HepG2 (cell line): Measurements from ENCODE around the gene SEPHS2. TPM values are rescaled to one million over a fixed set of nuclear protein-coding genes. Genes with fewer than 3 reads are reported as not detected.

Experiments
- ATAC-seq: fragments of 200-7000 bp; cut with Tn5 transposase; 3 replicates; pipeline ENCODE4 v1.9.1; 2020; ENCODE audit warnings: mild to moderate bottlenecking, moderate library complexity
- BruUV-seq: library from RNA; stranded (reverse); fragments of 400-500 nt; replicated peaks from 2 replicates; lab custom pipeline; 2021; lab: Mats Ljungman, UMichigan
- CTCF ChIA-PET: fragments of 300-600 bp; formaldehyde crosslinking; extraction: SDS; loops from one replicate; lab custom pipeline; 2021; ENCODE audit warnings: low total read pairs, inconsistent platforms, low intra/inter-chr PET ratio; lab: Yijun Ruan, JAX
- POLR2A ChIA-PET: fragments of 350-600 bp; sonication (Branson Sonifier 250); formaldehyde crosslinking; loops from one replicate; lab custom pipeline; 2020; ENCODE audit warnings: antibody characterized with exemption, inconsistent platforms; lab: Yijun Ruan, JAX
- DNase-seq: peaks from one replicate; pipeline ENCODE4 v3.0.0-alpha.2; 2015; ENCODE audit warnings: low spot score
- FAIRE-seq: peaks from 3 replicates; lab custom pipeline; 2011; peaks lifted over from hg19 to GRCh38; lab: Jason Lieb, UNC
- H2AFZ ChIP-seq: one replicate; pipeline ENCODE4 v1.6.1; 2011; ENCODE audit warnings: low read length, inconsistent platforms
- H3K27ac ChIP-seq: fragments of 300-600 bp; 3 replicates; pipeline ENCODE4 v1.8.0; 2011; ENCODE audit warnings: mixed run types, mild to moderate bottlenecking, mixed read lengths, low read length, inconsistent platforms; ENCODE audit not compliant: insufficient read depth; ENCODE audit errors: extremely low read length
- H3K27me3 ChIP-seq, 2 experiments: fragments of 200-600 bp in 1 of 2; 2 replicates in 1 of 2; 3 replicates in 1 of 2; pipeline versions ENCODE4 v1.6.0 to v1.8.0; 2011; ENCODE audit warnings: low read length in 2 of 2, mild to moderate bottlenecking in 2 of 2, moderate library complexity in 2 of 2, inconsistent platforms in 1 of 2; ENCODE audit not compliant: insufficient read depth in 2 of 2, control insufficient read depth in 1 of 2
- H3K36me3 ChIP-seq, 2 experiments: fragments of 200-600 bp in 1 of 2; replicated peaks in 1 of 2; 2 replicates in 1 of 2; 3 replicates in 1 of 2; pipeline versions ENCODE4 v1.5.1 to v1.8.0; 2011; ENCODE audit warnings: low read length in 2 of 2, inconsistent platforms in 1 of 2; ENCODE audit not compliant: insufficient read depth in 2 of 2, control insufficient read depth in 1 of 2
- H3K4me1 ChIP-seq: 2 replicates; pipeline ENCODE4 v1.5.1; 2012; ENCODE audit warnings: low read length, inconsistent platforms; ENCODE audit not compliant: insufficient read depth
- H3K4me2 ChIP-seq: 2 replicates; pipeline ENCODE4 v1.6.0; 2011; ENCODE audit warnings: low read depth, low read length, inconsistent platforms
- H3K4me3 ChIP-seq, 3 experiments: fragments of 200-600 bp in 1 of 3; sonication (generic), shearing (Covaris generic) in 1 of 3; replicated peaks in 1 of 3; 2 replicates each; pipeline ENCODE4 v1.5.1; 2011 to 2016; ENCODE audit warnings: low read length in 3 of 3, inconsistent platforms in 2 of 3, low read depth in 2 of 3, mild to moderate bottlenecking in 2 of 3, control low read depth in 1 of 3, mixed read lengths in 1 of 3; ENCODE audit not compliant: insufficient read depth in 1 of 3
- H3K79me2 ChIP-seq: one replicate; pipeline ENCODE4 v1.6.1; 2011; ENCODE audit warnings: low read length, inconsistent platforms; ENCODE audit not compliant: insufficient read depth
- H3K9ac ChIP-seq: 2 replicates; pipeline ENCODE4 v1.6.0; 2011; ENCODE audit warnings: mild to moderate bottlenecking, low read depth, low read length, inconsistent platforms; ENCODE audit not compliant: insufficient read depth
- H3K9me3 ChIP-seq: 2 replicates; pipeline ENCODE4 v1.5.1; 2012; ENCODE audit warnings: mild to moderate bottlenecking, low read length
- H4K20me1 ChIP-seq: 2 replicates; pipeline ENCODE4 v1.6.0; 2011; ENCODE audit warnings: inconsistent platforms, mild to moderate bottlenecking, low read length, moderate library complexity; ENCODE audit not compliant: insufficient read depth
- ARID2 ChIP-seq: sonication (generic); formaldehyde crosslinking; IDR thresholded peaks from 2 replicates; pipeline ENCODE4 v1.8.1; 2022; ENCODE audit warnings: mild to moderate bottlenecking, missing genetic modification reagents, borderline replicate concordance
- ISL2 ChIP-seq: sonication (generic); formaldehyde crosslinking; IDR thresholded peaks from 2 replicates; pipeline ENCODE4 v1.5.0; 2020; ENCODE audit warnings: missing genetic modification reagents
- KDM2A ChIP-seq: sonication (generic); formaldehyde crosslinking; IDR thresholded peaks from 2 replicates; pipeline ENCODE4 v1.4.0; 2020; ENCODE audit warnings: low read depth, missing genetic modification reagents, borderline replicate concordance
- PHF21A ChIP-seq: sonication (generic); formaldehyde crosslinking; IDR thresholded peaks from 2 replicates; pipeline ENCODE4 v1.5.0; 2020; ENCODE audit warnings: mild to moderate bottlenecking, missing genetic modification reagents
- PRMT3 ChIP-seq: sonication (generic); formaldehyde crosslinking; IDR thresholded peaks from 2 replicates; pipeline ENCODE4 v1.8.1; 2022; ENCODE audit warnings: low read depth, mild to moderate bottlenecking, moderate library complexity, missing genetic modification reagents, borderline replicate concordance
- TEAD3 ChIP-seq: optimal IDR thresholded peaks from 2 replicates; pipeline ENCODE3; 2016; ENCODE audit warnings: borderline replicate concordance
- ZBTB14 ChIP-seq: sonication (generic); formaldehyde crosslinking; IDR thresholded peaks from 2 replicates; pipeline ENCODE4 v1.4.0; 2020; ENCODE audit warnings: missing genetic modification reagents
- ZFP36L2 ChIP-seq: sonication (generic); formaldehyde crosslinking; IDR thresholded peaks from 2 replicates; pipeline ENCODE4 v1.4.0; 2020; ENCODE audit warnings: missing genetic modification reagents
- ZNF562 ChIP-seq: sonication (generic); formaldehyde crosslinking; IDR thresholded peaks from 2 replicates; pipeline ENCODE4 v1.8.0; 2022; ENCODE audit warnings: missing genetic modification reagents, borderline replicate concordance
- ZNF678 ChIP-seq: sonication (generic); formaldehyde crosslinking; IDR thresholded peaks from 2 replicates; pipeline ENCODE4 v1.4.0; 2020; ENCODE audit warnings: mild to moderate bottlenecking, missing genetic modification reagents
- WGBS: methylation state at CpG from one replicate; pipeline ENCODE4 v1.1.6; 2017; ENCODE audit warnings: low lambda C conversion rate; 5-methylcytosine and 5-hydroxymethylcytosine counted together
- in situ Hi-C: cut with HindIII; loops from 2 replicates; pipeline ENCODE4 v1.10.0; 2017; ENCODE audit warnings: low pct_unique_long_range_greater_than_20kb; ENCODE audit not compliant: extremely low pct_ligation_motif_present
- intact Hi-C: fragments of 100-400 bp; cut with micrococcal nuclease; formaldehyde crosslinking; loops from one replicate; pipeline ENCODE4 v1.10.0; 2022; ENCODE audit not compliant: unreplicated experiment
- polyA plus RNA-seq, 8 experiments: library from polyadenylated mRNA; depleted of rRNA in 3 of 8; stranded (reverse) in 7 of 8; unstranded in 1 of 8; fragments of >200 nt; fragmentation: Illumina TruSeq in 4 of 8; extraction: Trizol in 4 of 8; gene quantifications; 2 replicates each; pipeline versions ENCODE4 v1.2.1 to v1.2.3, GENCODE V29; 2011 to 2016; ENCODE audit warnings: low read depth in 4 of 8, missing spikeins in 1 of 8, mixed read lengths in 1 of 8; ENCODE audit not compliant: insufficient read depth in 1 of 8
- total RNA-seq, 5 experiments: library from RNA; depleted of rRNA; stranded (reverse); fragments of >200 nt; fragmentation: Illumina TruSeq; extraction: Trizol; gene quantifications; 2 replicates each; pipeline ENCODE4 v1.2.3, GENCODE V29; 2016; ENCODE audit warnings: low read depth in 1 of 5
- TF ChIP-seq, protein P1 (sequence below), 2 experiments: sonication (generic) in 1 of 2; formaldehyde crosslinking in 1 of 2; IDR thresholded peaks; 2 replicates each; pipeline versions ENCODE4 v1.4.0 to v1.6.1; 2016 to 2020; ENCODE audit warnings: borderline replicate concordance in 1 of 2, low read depth in 1 of 2, mild to moderate bottlenecking in 1 of 2, missing genetic modification reagents in 1 of 2
- TF ChIP-seq, protein P2 (sequence below): sonication (generic); formaldehyde crosslinking; IDR thresholded peaks from 2 replicates; pipeline ENCODE4 v1.5.1; 2020; ENCODE audit warnings: missing genetic modification reagents, mild to moderate bottlenecking, borderline replicate concordance
- TF ChIP-seq, protein P3 (sequence below): IDR thresholded peaks from 2 replicates; pipeline ENCODE4 v1.6.1; 2016

Gene SEPHS2
- total and polyA plus RNA-seq, 2 of the 13 experiments (the other 11 are each of a cell fraction or from before 2014, with no cell fraction given): 20.7 to 127 TPM

DNA sequence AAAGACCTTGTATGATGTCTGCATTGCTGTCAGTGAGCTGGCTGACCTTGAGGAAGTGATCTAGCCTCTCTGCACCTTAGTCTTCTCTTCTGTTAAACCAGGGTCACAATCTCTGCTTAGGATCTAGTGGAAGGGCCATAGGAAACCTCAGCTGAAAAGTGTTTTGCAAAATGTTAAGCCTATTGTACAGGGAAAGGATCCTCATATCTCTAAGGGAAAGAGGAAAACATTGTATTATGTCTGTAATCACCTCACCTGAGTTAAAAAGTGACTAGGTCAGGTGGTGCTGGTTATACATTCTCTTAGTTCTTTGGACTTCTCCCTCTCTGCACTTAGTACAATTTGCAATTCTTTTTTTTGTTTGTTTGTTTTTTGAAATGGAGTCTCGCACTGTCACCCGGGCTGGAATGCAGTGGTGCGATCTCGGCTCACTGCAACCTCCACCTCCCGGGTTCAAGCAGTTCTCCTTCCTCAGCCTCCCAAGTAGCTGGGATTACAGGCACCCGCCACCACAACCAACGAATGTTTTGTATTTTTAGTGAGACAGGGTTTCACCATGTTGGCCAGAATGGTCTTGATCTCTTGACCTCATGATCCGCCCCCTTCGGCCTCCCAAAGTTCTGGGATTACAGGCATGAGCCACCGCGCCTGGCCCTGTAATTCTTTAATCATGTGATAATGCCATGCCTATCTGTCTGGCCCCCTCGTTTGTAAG is 2.0 kb upstream of the SEPHS2 start (continued):
- TF ChIP-seq, protein P1, sequence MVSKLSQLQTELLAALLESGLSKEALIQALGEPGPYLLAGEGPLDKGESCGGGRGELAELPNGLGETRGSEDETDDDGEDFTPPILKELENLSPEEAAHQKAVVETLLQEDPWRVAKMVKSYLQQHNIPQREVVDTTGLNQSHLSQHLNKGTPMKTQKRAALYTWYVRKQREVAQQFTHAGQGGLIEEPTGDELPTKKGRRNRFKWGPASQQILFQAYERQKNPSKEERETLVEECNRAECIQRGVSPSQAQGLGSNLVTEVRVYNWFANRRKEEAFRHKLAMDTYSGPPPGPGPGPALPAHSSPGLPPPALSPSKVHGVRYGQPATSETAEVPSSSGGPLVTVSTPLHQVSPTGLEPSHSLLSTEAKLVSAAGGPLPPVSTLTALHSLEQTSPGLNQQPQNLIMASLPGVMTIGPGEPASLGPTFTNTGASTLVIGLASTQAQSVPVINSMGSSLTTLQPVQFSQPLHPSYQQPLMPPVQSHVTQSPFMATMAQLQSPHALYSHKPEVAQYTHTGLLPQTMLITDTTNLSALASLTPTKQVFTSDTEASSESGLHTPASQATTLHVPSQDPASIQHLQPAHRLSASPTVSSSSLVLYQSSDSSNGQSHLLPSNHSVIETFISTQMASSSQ (IDR thresholded peaks at IDR 0.05; ENCODE audit: low read depth): peak; percentile 98
- TF ChIP-seq, protein P1 (CRISPR knock-in tag; IDR thresholded peaks at IDR 0.05; ENCODE audit: borderline replicate concordance): peak; percentile 98
- peak; percentile 98 for TF ChIP-seq TEAD3 (CRISPR knock-in tag)
- TF ChIP-seq ISL2 (CRISPR knock-in tag): peak; percentile 89
- 0 out of 2 replicates have a peak, but pooled peaks have one; percentile 67 for TF ChIP-seq ZFP36L2

GRCh38 chr16:30446203-30446595 is 525 bp upstream of the SEPHS2 start:
- Histone ChIP-seq H3K27ac (peak overlapping the region; percentile 95), H3K79me2 (peaks cover 27% of the 10 kb centered on the region), H3K4me1 (peaks cover 94% of the 10 kb centered on the region), H3K36me3 (no peaks in the 10 kb centered on the region; a peak in 2 of 5 replicates), H3K4me3 (peak overlapping the region; percentile 86 to 92 (median 91)), H2AFZ (no peak overlapping the region), H3K9ac (peak overlapping the region; percentile 96), H3K9me3 (no peaks in the 10 kb centered on the region), H3K27me3 (no peaks in the 10 kb centered on the region; a peak in 1 of 5 replicates), H4K20me1 (peaks cover 24% of the 10 kb centered on the region), H3K4me2 (peak overlapping the region; percentile 87)
- ATAC-seq: no peak
- intact Hi-C loops (no loop called here), in situ Hi-C loops (no loop called here)
- 70% methylated on average over 10 of the region's 10 CpGs for WGBS
- FAIRE-seq: peak; percentile 28
- ChIA-PET CTCF (interaction anchor here (1.6 kb wide), 1 partner anchor 16 kb away, joined by 4 read pairs; the partner anchor contains the start of gene DCTPP1), POLR2A (interaction anchor here (0.6 to 4.6 kb wide), 7 partner anchors 9 to 122 kb away, joined by 3 to 29 read pairs (median 11); partner anchors contain the start of genes DCTPP1 and ZNF747)
- BruUV-seq: TSS peak; percentile 88
- DNase-seq: no peak
- no peak for TF ChIP-seq ZNF562 (CRISPR knock-in tag)
- TF ChIP-seq, protein P2, sequence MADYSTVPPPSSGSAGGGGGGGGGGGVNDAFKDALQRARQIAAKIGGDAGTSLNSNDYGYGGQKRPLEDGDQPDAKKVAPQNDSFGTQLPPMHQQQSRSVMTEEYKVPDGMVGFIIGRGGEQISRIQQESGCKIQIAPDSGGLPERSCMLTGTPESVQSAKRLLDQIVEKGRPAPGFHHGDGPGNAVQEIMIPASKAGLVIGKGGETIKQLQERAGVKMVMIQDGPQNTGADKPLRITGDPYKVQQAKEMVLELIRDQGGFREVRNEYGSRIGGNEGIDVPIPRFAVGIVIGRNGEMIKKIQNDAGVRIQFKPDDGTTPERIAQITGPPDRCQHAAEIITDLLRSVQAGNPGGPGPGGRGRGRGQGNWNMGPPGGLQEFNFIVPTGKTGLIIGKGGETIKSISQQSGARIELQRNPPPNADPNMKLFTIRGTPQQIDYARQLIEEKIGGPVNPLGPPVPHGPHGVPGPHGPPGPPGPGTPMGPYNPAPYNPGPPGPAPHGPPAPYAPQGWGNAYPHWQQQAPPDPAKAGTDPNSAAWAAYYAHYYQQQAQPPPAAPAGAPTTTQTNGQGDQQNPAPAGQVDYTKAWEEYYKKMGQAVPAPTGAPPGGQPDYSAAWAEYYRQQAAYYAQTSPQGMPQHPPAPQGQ: no peak
- TF ChIP-seq ARID2 (CRISPR knock-in tag): 0 out of 2 replicates have a peak, but pooled peaks have one; percentile 63
- TF ChIP-seq, protein P3, sequence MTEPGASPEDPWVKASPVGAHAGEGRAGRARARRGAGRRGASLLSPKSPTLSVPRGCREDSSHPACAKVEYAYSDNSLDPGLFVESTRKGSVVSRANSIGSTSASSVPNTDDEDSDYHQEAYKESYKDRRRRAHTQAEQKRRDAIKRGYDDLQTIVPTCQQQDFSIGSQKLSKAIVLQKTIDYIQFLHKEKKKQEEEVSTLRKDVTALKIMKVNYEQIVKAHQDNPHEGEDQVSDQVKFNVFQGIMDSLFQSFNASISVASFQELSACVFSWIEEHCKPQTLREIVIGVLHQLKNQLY (CRISPR knock-in tag): 0 out of 2 replicates have a peak, but pooled peaks have one; percentile 16
- TF ChIP-seq PHF21A (CRISPR knock-in tag): peak; percentile 33; the same call in 1 of the 2 replicates
- TF ChIP-seq KDM2A (CRISPR knock-in tag): no peak
- TF ChIP-seq ZBTB14 (CRISPR knock-in tag): no peak
- TF ChIP-seq PRMT3 (CRISPR knock-in tag): no peak
- no peak for TF ChIP-seq ZNF678 (CRISPR knock-in tag)
